Neural progenitor cell (in vitro differentiated cells): Measurements from ENCODE around the gene LYRM1. TPM values are rescaled to one million over a fixed set of nuclear protein-coding genes. Genes with fewer than 3 reads are reported as not detected.

Experiments
- DNase-seq: peaks from one replicate; pipeline ENCODE4 v3.0.0-alpha.2; 2016; ENCODE audit warnings: low spot score
- H2AFZ ChIP-seq: fragments of 200-600 bp; sonication (generic); replicated peaks from 2 replicates; pipeline ENCODE4 v1.6.1; 2016; ENCODE audit warnings: antibody characterized with exemption
- H3F3A ChIP-seq: fragments of 200-600 bp; sonication (generic); 2 replicates; pipeline ENCODE4 v1.6.1; 2016; ENCODE audit warnings: antibody characterized with exemption, low read depth
- H3K27ac ChIP-seq: fragments of 200-600 bp; sonication (generic); 2 replicates; pipeline ENCODE4 v1.5.1; 2016; ENCODE audit warnings: mild to moderate bottlenecking
- H3K27me3 ChIP-seq: fragments of 200-600 bp; sonication (generic); 2 replicates; pipeline ENCODE4 v1.6.1; 2016; ENCODE audit warnings: mild to moderate bottlenecking, moderate library complexity
- H3K36me3 ChIP-seq: fragments of 200-600 bp; sonication (generic); 2 replicates; pipeline ENCODE4 v1.5.1; 2016
- H3K4me1 ChIP-seq: fragments of 200-600 bp; sonication (generic); 2 replicates; pipeline ENCODE4 v1.6.1; 2016; ENCODE audit warnings: mixed run types
- H3K4me2 ChIP-seq: fragments of 200-600 bp; sonication (generic); 2 replicates; pipeline ENCODE4 v1.6.1; 2016
- H3K4me3 ChIP-seq: fragments of 200-600 bp; sonication (generic); 2 replicates; pipeline ENCODE4 v1.5.1; 2016
- H3K79me2 ChIP-seq: fragments of 200-600 bp; sonication (generic); 2 replicates; pipeline ENCODE4 v1.6.1; 2016; ENCODE audit warnings: low read depth
- H3K9ac ChIP-seq: fragments of 200-600 bp; sonication (generic); 2 replicates; pipeline ENCODE4 v1.6.1; 2016
- H3K9me3 ChIP-seq: fragments of 200-600 bp; sonication (generic); 2 replicates; pipeline ENCODE4 v1.5.1; 2016; ENCODE audit warnings: low read depth
- H4K20me1 ChIP-seq: fragments of 200-600 bp; sonication (generic); 2 replicates; pipeline ENCODE4 v1.6.1; 2016; ENCODE audit warnings: low read depth
- H3K27ac Mint-ChIP-seq: 3 replicates; pipeline ENCODE4 v1.8.0; 2021; ENCODE audit warnings: mixed read lengths
- H3K27me3 Mint-ChIP-seq: 2 replicates; pipeline ENCODE4 v1.8.0; 2022; ENCODE audit warnings: low read depth, mild to moderate bottlenecking, inconsistent platforms, moderate library complexity, mixed read lengths; ENCODE audit not compliant: insufficient read depth
- H3K36me3 Mint-ChIP-seq: 3 replicates; pipeline ENCODE4 v1.8.0; 2021; ENCODE audit warnings: mixed read lengths
- H3K4me1 Mint-ChIP-seq: 3 replicates; pipeline ENCODE4 v1.8.0; 2021; ENCODE audit warnings: mixed read lengths
- H3K4me3 Mint-ChIP-seq: 3 replicates; pipeline ENCODE4 v1.8.0; 2021; ENCODE audit warnings: mild to moderate bottlenecking, moderate library complexity, mixed read lengths
- H3K9me3 Mint-ChIP-seq: 3 replicates; pipeline ENCODE4 v1.8.0; 2020; ENCODE audit warnings: mixed read lengths
- CTCF ChIP-seq: fragments of 200-600 bp; sonication (generic); IDR thresholded peaks from 2 replicates; pipeline ENCODE4 v1.5.1; 2017; ENCODE audit warnings: antibody characterized with exemption, mild to moderate bottlenecking
- EZH2 ChIP-seq: fragments of 200-600 bp; sonication (generic); IDR thresholded peaks from 2 replicates; pipeline ENCODE4 v1.6.1; 2017; ENCODE audit warnings: antibody characterized with exemption, mild to moderate bottlenecking, moderate library complexity
- EZH2phosphoT487 ChIP-seq: fragments of 200-600 bp; sonication (generic); IDR thresholded peaks from 2 replicates; pipeline ENCODE4 v1.6.1; 2017; ENCODE audit warnings: antibody characterized with exemption
- total RNA-seq: library from RNA; depleted of rRNA; stranded (reverse); fragments of >200 nt; gene quantifications from 2 replicates; pipeline ENCODE4 v1.2.3, GENCODE V29; 2015; ENCODE audit warnings: low replicate concordance

LYRM1 gene
- total RNA-seq, 1 donor from 2014 or later = 61.8 TPM

- Mint-ChIP-seq H3K27ac (no peak overlapping the region), H3K9me3 (no peaks in the 10 kb centered on the region), H3K36me3 (peaks cover 11% of the 10 kb centered on the region), H3K27me3 (peaks cover 2% of the 10 kb centered on the region), H3K4me1 (peaks cover 3% of the 10 kb centered on the region), H3K4me3 (no peak overlapping the region)
- no peak overlapping the region for H3K4me2 ChIP-seq
- no peaks in the 10 kb centered on the region for H3F3A ChIP-seq
- H2AFZ ChIP-seq = no peak overlapping the region
- DNase-seq = no peak
- no peaks in the 10 kb centered on the region for H4K20me1 ChIP-seq
- no peaks in the 10 kb centered on the region for H3K9me3 ChIP-seq
- H3K27ac ChIP-seq = no peak overlapping the region
- no peak overlapping the region for H3K9ac ChIP-seq
- no peaks in the 10 kb centered on the region for H3K27me3 ChIP-seq
- no peak for TF ChIP-seq CTCF
- no peak for TF ChIP-seq EZH2
- H3K4me3 ChIP-seq = no peak overlapping the region
- H3K4me1 ChIP-seq = no peaks in the 10 kb centered on the region
- no peaks in the 10 kb centered on the region for H3K36me3 ChIP-seq
- H3K79me2 ChIP-seq = no peaks in the 10 kb centered on the region
These were observed 47.4 kb upstream of the LYRM1 start for GRCh38 chr16:20853143-20853542.

- Histone ChIP-seq H2AFZ (no peak overlapping the region), H3K4me3 (no peak overlapping the region), H3K9ac (no peak overlapping the region), H3K27ac (no peak overlapping the region), H3F3A (no peaks in the 10 kb centered on the region), H3K4me1 (no peaks in the 10 kb centered on the region), H3K27me3 (no peaks in the 10 kb centered on the region), H3K36me3 (no peaks in the 10 kb centered on the region), H3K4me2 (no peak overlapping the region), H3K79me2 (no peaks in the 10 kb centered on the region), H4K20me1 (no peaks in the 10 kb centered on the region), H3K9me3 (no peaks in the 10 kb centered on the region)
- no peak overlapping the region for H3K4me3 Mint-ChIP-seq
- TF ChIP-seq EZH2phosphoT487 (no peak), CTCF (no peak), EZH2 (no peak)
- peaks cover 13% of the 10 kb centered on the region for H3K36me3 Mint-ChIP-seq
- DNase-seq = no peak
- H3K27ac Mint-ChIP-seq = no peak overlapping the region
- H3K27me3 Mint-ChIP-seq = peaks cover 2% of the 10 kb centered on the region
- peaks cover 3% of the 10 kb centered on the region for H3K4me1 Mint-ChIP-seq
- no peaks in the 10 kb centered on the region for H3K9me3 Mint-ChIP-seq
These were observed 46.5 kb upstream of the LYRM1 start for GRCh38 chr16:20853981-20854620.

GRCh38 chr16:20854963-20855362 is 45.6 kb upstream of the LYRM1 start:
- Mint-ChIP-seq H3K27ac (no peak overlapping the region), H3K4me3 (no peak overlapping the region), H3K4me1 (peaks cover 2% of the 10 kb centered on the region), H3K27me3 (peaks cover 2% of the 10 kb centered on the region), H3K36me3 (peaks cover 16% of the 10 kb centered on the region), H3K9me3 (no peaks in the 10 kb centered on the region)
- Histone ChIP-seq H3K4me1 (no peaks in the 10 kb centered on the region), H3K9me3 (no peaks in the 10 kb centered on the region), H3K27me3 (no peaks in the 10 kb centered on the region), H3K9ac (no peak overlapping the region), H3K4me3 (no peak overlapping the region), H2AFZ (no peak overlapping the region), H3K4me2 (no peak overlapping the region), H3K36me3 (no peaks in the 10 kb centered on the region), H3K79me2 (no peaks in the 10 kb centered on the region), H4K20me1 (no peaks in the 10 kb centered on the region), H3F3A (no peaks in the 10 kb centered on the region), H3K27ac (no peak overlapping the region)
- DNase-seq = no peak
- TF ChIP-seq EZH2 = no peak
- no peak for TF ChIP-seq CTCF
- TF ChIP-seq EZH2phosphoT487 = no peak
